Panc1 (cell line): Measurements from ENCODE around the gene PAK1. TPM values are rescaled to one million over a fixed set of nuclear protein-coding genes. Genes with fewer than 3 reads are reported as not detected.

ENCODE experiments used
- ATAC-seq: fragments of 200-7000 bp; cut with Tn5 transposase; 2 replicates; pipeline ENCODE4 v1.9.1; 2020; ENCODE audit warnings: mild to moderate bottlenecking, moderate library complexity
- BruUV-seq: library from RNA; stranded (reverse); fragments of 400-500 nt; replicated peaks from 2 replicates; lab custom pipeline; 2021; lab: Mats Ljungman, UMichigan
- CTCF ChIA-PET: fragments of 300-600 bp; sonication (Branson Sonifier 250); formaldehyde crosslinking; loops from one replicate; lab custom pipeline; 2022; ENCODE audit warnings: antibody characterized with exemption; lab: Charles Lee
- POLR2A ChIA-PET: fragments of 300-600 bp; sonication (Branson Sonifier 250); formaldehyde crosslinking; loops from one replicate; lab custom pipeline; 2022; ENCODE audit warnings: antibody characterized with exemption; lab: Charles Lee
- DNase-seq: peaks from one replicate; pipeline ENCODE4 v3.0.0-alpha.2; 2010; ENCODE audit warnings: low read depth, low spot score
- H3K27ac ChIP-seq: 2 replicates; pipeline ENCODE4 v1.5.1; 2011; ENCODE audit warnings: mild to moderate bottlenecking, low read length, inconsistent platforms
- H3K27me3 ChIP-seq: fragments of 200-500 bp; sonication (Bioruptor generic); 2 replicates; pipeline ENCODE4 v1.6.0; 2014; ENCODE audit warnings: low read length, inconsistent platforms; ENCODE audit not compliant: control insufficient read depth, insufficient read depth
- H3K36me3 ChIP-seq: fragments of 200-500 bp; sonication (Bioruptor generic); 2 replicates; pipeline ENCODE4 v1.5.1; 2014; ENCODE audit warnings: inconsistent platforms, mild to moderate bottlenecking, low read length, moderate library complexity; ENCODE audit not compliant: control insufficient read depth, insufficient read depth
- H3K4me1 ChIP-seq: 2 replicates; pipeline ENCODE4 v1.5.1; 2011; ENCODE audit warnings: inconsistent platforms, mild to moderate bottlenecking, low read length, moderate library complexity; ENCODE audit not compliant: control insufficient read depth, insufficient read depth
- H3K4me3 ChIP-seq, 2 experiments: 2 replicates each; pipeline ENCODE4 v1.5.1; 2011 to 2012; ENCODE audit warnings: low read depth in 2 of 2, low read length in 2 of 2, mild to moderate bottlenecking in 2 of 2, inconsistent platforms in 1 of 2, moderate library complexity in 1 of 2
- H3K9me3 ChIP-seq: fragments of 200-500 bp; sonication (Bioruptor generic); 2 replicates; pipeline ENCODE4 v1.5.1; 2014; ENCODE audit warnings: low read depth, mild to moderate bottlenecking, inconsistent platforms, low read length, moderate library complexity; ENCODE audit not compliant: control insufficient read depth, insufficient read depth
- POLR2AphosphoS5 ChIP-seq: IDR thresholded peaks from 2 replicates; pipeline ENCODE4 v1.6.1; 2012; ENCODE audit warnings: mild to moderate bottlenecking, low read depth, low read length, moderate library complexity
- SIN3A ChIP-seq: IDR thresholded peaks from 2 replicates; pipeline ENCODE4 v1.6.1; 2012; ENCODE audit warnings: low read depth, mild to moderate bottlenecking, low read length, moderate library complexity, borderline replicate concordance; ENCODE audit not compliant: insufficient read depth
- TCF7L2 ChIP-seq: IDR thresholded peaks from 2 replicates; pipeline ENCODE4 v1.6.1; 2011; ENCODE audit warnings: mild to moderate bottlenecking, low read depth, low read length, inconsistent platforms
- in situ Hi-C: cut with HindIII; loops from 2 replicates; pipeline ENCODE4 v1.10.0; 2016; ENCODE audit warnings: low sequenced_read_pairs, low pct_unique_long_range_greater_than_20kb
- intact Hi-C: fragments of 100-400 bp; cut with micrococcal nuclease; formaldehyde crosslinking; loops from one replicate; pipeline ENCODE4 v1.10.0; 2022; ENCODE audit not compliant: unreplicated experiment
- total RNA-seq: library from RNA; stranded (reverse); gene quantifications from one replicate; pipeline ENCODE4 v1.2.1, GENCODE V29; 2021; ENCODE audit not compliant: unreplicated experiment
- TF ChIP-seq, protein P1 (sequence below), 2 experiments: IDR thresholded peaks; 2 replicates each; pipeline ENCODE4 v1.6.1; 2011 to 2012; ENCODE audit warnings: low read depth in 2 of 2, control low read depth in 1 of 2, low read length in 1 of 2, mild to moderate bottlenecking in 1 of 2, moderate library complexity in 1 of 2; ENCODE audit not compliant: insufficient read depth in 1 of 2
- TF ChIP-seq, protein P2 (sequence below): fragments of 450-650 bp; IDR thresholded peaks from 2 replicates; pipeline ENCODE4 v1.5.1; 2017; ENCODE audit warnings: mild to moderate bottlenecking

Gene PAK1
- total RNA-seq, 1 experiment from 2014 or later = 38.2 TPM

DNA sequence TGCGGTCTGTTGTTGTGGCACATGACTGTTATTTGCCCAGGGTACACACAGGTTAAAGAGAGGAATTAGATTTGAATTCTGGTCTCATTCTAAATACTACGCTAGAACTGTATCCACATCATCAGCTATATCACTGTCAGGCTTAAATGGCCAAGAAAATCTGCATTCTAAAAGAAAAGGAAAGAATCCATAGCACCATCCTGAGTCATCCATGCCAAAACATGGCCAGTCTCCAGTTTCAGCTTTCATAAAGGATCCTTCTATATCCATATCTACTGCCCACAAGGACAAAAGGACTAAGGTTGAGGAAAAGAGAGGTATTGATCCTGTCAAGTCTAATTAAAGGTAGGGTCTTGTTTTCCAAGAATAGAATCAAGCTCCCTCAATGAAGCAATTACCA, 98.8 kb downstream of the PAK1 start:
- BruUV-seq = no TSS peak
- CTCF ChIA-PET = no interaction called here
- H3K27ac ChIP-seq = no peak overlapping the region
- TF ChIP-seq SIN3A (no peak), TCF7L2 (no peak), POLR2AphosphoS5 (no peak)
- TF ChIP-seq, protein P1, sequence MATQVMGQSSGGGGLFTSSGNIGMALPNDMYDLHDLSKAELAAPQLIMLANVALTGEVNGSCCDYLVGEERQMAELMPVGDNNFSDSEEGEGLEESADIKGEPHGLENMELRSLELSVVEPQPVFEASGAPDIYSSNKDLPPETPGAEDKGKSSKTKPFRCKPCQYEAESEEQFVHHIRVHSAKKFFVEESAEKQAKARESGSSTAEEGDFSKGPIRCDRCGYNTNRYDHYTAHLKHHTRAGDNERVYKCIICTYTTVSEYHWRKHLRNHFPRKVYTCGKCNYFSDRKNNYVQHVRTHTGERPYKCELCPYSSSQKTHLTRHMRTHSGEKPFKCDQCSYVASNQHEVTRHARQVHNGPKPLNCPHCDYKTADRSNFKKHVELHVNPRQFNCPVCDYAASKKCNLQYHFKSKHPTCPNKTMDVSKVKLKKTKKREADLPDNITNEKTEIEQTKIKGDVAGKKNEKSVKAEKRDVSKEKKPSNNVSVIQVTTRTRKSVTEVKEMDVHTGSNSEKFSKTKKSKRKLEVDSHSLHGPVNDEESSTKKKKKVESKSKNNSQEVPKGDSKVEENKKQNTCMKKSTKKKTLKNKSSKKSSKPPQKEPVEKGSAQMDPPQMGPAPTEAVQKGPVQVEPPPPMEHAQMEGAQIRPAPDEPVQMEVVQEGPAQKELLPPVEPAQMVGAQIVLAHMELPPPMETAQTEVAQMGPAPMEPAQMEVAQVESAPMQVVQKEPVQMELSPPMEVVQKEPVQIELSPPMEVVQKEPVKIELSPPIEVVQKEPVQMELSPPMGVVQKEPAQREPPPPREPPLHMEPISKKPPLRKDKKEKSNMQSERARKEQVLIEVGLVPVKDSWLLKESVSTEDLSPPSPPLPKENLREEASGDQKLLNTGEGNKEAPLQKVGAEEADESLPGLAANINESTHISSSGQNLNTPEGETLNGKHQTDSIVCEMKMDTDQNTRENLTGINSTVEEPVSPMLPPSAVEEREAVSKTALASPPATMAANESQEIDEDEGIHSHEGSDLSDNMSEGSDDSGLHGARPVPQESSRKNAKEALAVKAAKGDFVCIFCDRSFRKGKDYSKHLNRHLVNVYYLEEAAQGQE (IDR thresholded peaks at IDR 0.05; ENCODE audit: insufficient read depth in 1 of 2, low read depth in 2 of 2, low read length in 1 of 2) = no peak
- TF ChIP-seq, protein P2, sequence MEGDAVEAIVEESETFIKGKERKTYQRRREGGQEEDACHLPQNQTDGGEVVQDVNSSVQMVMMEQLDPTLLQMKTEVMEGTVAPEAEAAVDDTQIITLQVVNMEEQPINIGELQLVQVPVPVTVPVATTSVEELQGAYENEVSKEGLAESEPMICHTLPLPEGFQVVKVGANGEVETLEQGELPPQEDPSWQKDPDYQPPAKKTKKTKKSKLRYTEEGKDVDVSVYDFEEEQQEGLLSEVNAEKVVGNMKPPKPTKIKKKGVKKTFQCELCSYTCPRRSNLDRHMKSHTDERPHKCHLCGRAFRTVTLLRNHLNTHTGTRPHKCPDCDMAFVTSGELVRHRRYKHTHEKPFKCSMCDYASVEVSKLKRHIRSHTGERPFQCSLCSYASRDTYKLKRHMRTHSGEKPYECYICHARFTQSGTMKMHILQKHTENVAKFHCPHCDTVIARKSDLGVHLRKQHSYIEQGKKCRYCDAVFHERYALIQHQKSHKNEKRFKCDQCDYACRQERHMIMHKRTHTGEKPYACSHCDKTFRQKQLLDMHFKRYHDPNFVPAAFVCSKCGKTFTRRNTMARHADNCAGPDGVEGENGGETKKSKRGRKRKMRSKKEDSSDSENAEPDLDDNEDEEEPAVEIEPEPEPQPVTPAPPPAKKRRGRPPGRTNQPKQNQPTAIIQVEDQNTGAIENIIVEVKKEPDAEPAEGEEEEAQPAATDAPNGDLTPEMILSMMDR = no peak
- H3K4me3 ChIP-seq = no peak overlapping the region
- ATAC-seq = no peak
- in situ Hi-C loops (no loop called here), intact Hi-C loops (no loop called here)
- H3K9me3 ChIP-seq = no peaks in the 10 kb centered on the region
- H3K4me1 ChIP-seq = no peaks in the 10 kb centered on the region
- H3K36me3 ChIP-seq = no peaks in the 10 kb centered on the region
- no peaks in the 10 kb centered on the region for H3K27me3 ChIP-seq
- POLR2A ChIA-PET = no interaction called here
- no peak for DNase-seq

DNA sequence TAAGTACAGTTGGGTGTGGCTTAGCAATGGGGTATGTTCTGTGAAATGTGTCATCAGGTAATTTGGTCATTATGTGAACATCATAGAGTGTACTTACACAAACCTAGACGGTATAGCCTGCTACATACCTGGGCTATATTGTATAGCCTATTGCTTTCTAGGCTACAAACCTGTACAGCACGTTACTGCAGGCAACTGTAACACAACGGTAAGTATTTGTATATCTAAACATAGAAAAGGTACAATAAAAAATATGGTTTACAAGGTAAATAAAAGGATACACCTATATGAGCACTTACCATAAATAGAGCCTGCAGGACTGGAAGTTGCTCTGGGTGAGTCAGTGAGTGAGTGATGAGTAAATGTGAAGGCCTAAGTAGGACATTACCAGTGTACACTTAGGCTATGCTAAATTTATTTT, 99.3 kb downstream of the PAK1 start:
- BruUV-seq = no TSS peak
- no peak overlapping the region for H3K27ac ChIP-seq
- no peaks in the 10 kb centered on the region for H3K36me3 ChIP-seq
- POLR2A ChIA-PET = no interaction called here
- in situ Hi-C loops (no loop called here), intact Hi-C loops (no loop called here)
- no peaks in the 10 kb centered on the region for H3K27me3 ChIP-seq
- TF ChIP-seq, protein P1 (IDR thresholded peaks at IDR 0.05; ENCODE audit: insufficient read depth in 1 of 2, low read depth in 2 of 2, low read length in 1 of 2) = no peak
- TF ChIP-seq TCF7L2 (no peak), SIN3A (no peak), POLR2AphosphoS5 (no peak)
- TF ChIP-seq, protein P2 = no peak
- H3K9me3 ChIP-seq = no peaks in the 10 kb centered on the region
- CTCF ChIA-PET = no interaction called here
- peak; percentile 33 for DNase-seq
- ATAC-seq = no peak
- H3K4me3 ChIP-seq = no peak overlapping the region
- H3K4me1 ChIP-seq = no peaks in the 10 kb centered on the region
